GM12878 (cell line): ENCODE results near the gene FZR1. TPM values are rescaled to one million over a fixed set of nuclear protein-coding genes. Genes with fewer than 3 reads are reported as not detected.

Experiments
- ASH2L ChIP-seq: fragments of 300-600, 200-600 bp; sonication (generic); IDR thresholded peaks from 2 replicates; pipeline ENCODE4 v1.6.1; 2017; ENCODE audit warnings: low read depth, mild to moderate bottlenecking, borderline replicate concordance
- ETV6 ChIP-seq, 2 experiments: fragments of 450-650 bp in 1 of 2; IDR thresholded peaks in 1 of 2; conservative IDR thresholded peaks in 1 of 2; 2 replicates each; pipeline ENCODE4 v1.6.1; 2014; ENCODE audit warnings: antibody characterized with exemption in 1 of 2, borderline replicate concordance in 1 of 2, low read depth in 1 of 2, mild to moderate bottlenecking in 1 of 2, moderate library complexity in 1 of 2
- HDAC6 ChIP-seq: fragments of 200-600 bp; sonication (generic); IDR thresholded peaks from one replicate; pipeline ENCODE4 v1.8.0; 2017; ENCODE audit warnings: antibody characterized with exemption; ENCODE audit not compliant: unreplicated experiment
- JUND ChIP-seq: IDR thresholded peaks from 2 replicates; pipeline ENCODE4 v1.6.1; 2012; ENCODE audit warnings: low read depth, mild to moderate bottlenecking, low read length, improper control_type of control experiment, moderate library complexity
- KAT2A ChIP-seq: conservative IDR thresholded peaks from 2 replicates; pipeline ENCODE4 v1.6.1; 2011; ENCODE audit warnings: low read depth, low read length; ENCODE audit not compliant: control insufficient read depth
- MAX ChIP-seq: IDR thresholded peaks from 2 replicates; pipeline ENCODE4 v1.6.1; 2012; ENCODE audit warnings: low read depth, low read length, improper control_type of control experiment
- MEF2A ChIP-seq: IDR thresholded peaks from 2 replicates; pipeline ENCODE4 v1.6.1; 2011; ENCODE audit warnings: low read depth, mild to moderate bottlenecking, low read length, moderate library complexity; ENCODE audit not compliant: insufficient read depth
- MEF2B ChIP-seq: fragments of 450-650 bp; IDR thresholded peaks from 2 replicates; pipeline ENCODE4 v1.6.1; 2018; ENCODE audit warnings: mild to moderate bottlenecking, moderate library complexity; ENCODE audit not compliant: partially characterized antibody, poor library complexity, severe bottlenecking
- NFYB ChIP-seq: IDR thresholded peaks from 2 replicates; pipeline ENCODE4 v1.6.1; 2011; ENCODE audit warnings: low read depth, mild to moderate bottlenecking, low read length, improper control_type of control experiment, moderate library complexity; ENCODE audit not compliant: insufficient read depth
- PBX3 ChIP-seq: IDR thresholded peaks from 2 replicates; pipeline ENCODE4 v1.6.1; 2011; ENCODE audit warnings: mild to moderate bottlenecking, low read depth, low read length, moderate library complexity; ENCODE audit not compliant: insufficient replicate concordance
- RAD51 ChIP-seq: fragments of 450-650 bp; IDR thresholded peaks from 2 replicates; pipeline ENCODE4 v1.6.1; 2016; ENCODE audit warnings: moderate library complexity, mild to moderate bottlenecking, inconsistent platforms
- RB1 ChIP-seq: fragments of 450-650 bp; formaldehyde crosslinking; IDR thresholded peaks from 2 replicates; pipeline ENCODE4 v1.6.1; 2017; ENCODE audit warnings: mild to moderate bottlenecking, borderline replicate concordance
- RBBP5 ChIP-seq: fragments of 200-600 bp; sonication (generic); conservative IDR thresholded peaks from 2 replicates; pipeline ENCODE4 v1.6.1; 2016
- RELA ChIP-seq: fragments of 450-650 bp; IDR thresholded peaks from 2 replicates; pipeline ENCODE4 v1.8.0; 2014; ENCODE audit warnings: borderline replicate concordance; ENCODE audit not compliant: partially characterized antibody
- SIX5 ChIP-seq: IDR thresholded peaks from 2 replicates; pipeline ENCODE4 v1.6.1; 2011; ENCODE audit warnings: mild to moderate bottlenecking, low read depth, low read length, moderate library complexity; ENCODE audit not compliant: severe bottlenecking
- SMARCA5 ChIP-seq: fragments of 450-650 bp; IDR thresholded peaks from 2 replicates; pipeline ENCODE4 v1.6.1; 2017; ENCODE audit warnings: mild to moderate bottlenecking
- ZBED1 ChIP-seq: IDR thresholded peaks from 2 replicates; pipeline ENCODE4 v1.6.1; 2016; ENCODE audit warnings: borderline replicate concordance
- ZBTB4 ChIP-seq: fragments of 450-650 bp; formaldehyde crosslinking; IDR thresholded peaks from 2 replicates; pipeline ENCODE4 v1.4.0; 2022; ENCODE audit warnings: mild to moderate bottlenecking, moderate library complexity
- ZBTB40 ChIP-seq: fragments of 450-650 bp; IDR thresholded peaks from 2 replicates; pipeline ENCODE4 v1.6.1; 2016; ENCODE audit warnings: mild to moderate bottlenecking, moderate library complexity, borderline replicate concordance
- ZNF274 ChIP-seq: IDR thresholded peaks from one replicate; pipeline ENCODE4 v1.8.0; 2011; ENCODE audit not compliant: insufficient read length, insufficient read depth
- ZZZ3 ChIP-seq: IDR thresholded peaks from 2 replicates; pipeline ENCODE4 v1.6.1; 2011; ENCODE audit warnings: low read depth; ENCODE audit not compliant: control insufficient read depth, insufficient read length
- polyA plus RNA-seq, 11 experiments: library from polyadenylated mRNA; depleted of rRNA in 4 of 11; unstranded in 6 of 11; stranded (reverse) in 5 of 11; fragments of >200 nt; fragmentation: Nextera tagmentation in 4 of 11; fragmentation: Illumina TruSeq in 1 of 11; extraction: Ambion mirVana in 4 of 11; extraction: Trizol in 1 of 11; gene quantifications; 1 replicate in 1 of 11; 2 replicates in 10 of 11; pipeline versions ENCODE4 v1.2.1 to v1.2.3, GENCODE V29; 2011 to 2016; ENCODE audit warnings: inconsistent platforms in 2 of 11, missing spikeins in 2 of 11, low read depth in 1 of 11
- total RNA-seq, 4 experiments: library from RNA; depleted of rRNA in 3 of 4; stranded (reverse); fragments of >200 nt in 3 of 4; fragmentation: Illumina TruSeq in 1 of 4; extraction: Trizol in 1 of 4; gene quantifications; 2 replicates each; pipeline versions ENCODE4 v1.2.1 to v1.2.3, GENCODE V29; 2013 to 2021

Gene FZR1
- total and polyA plus RNA-seq, 10 of the 15 experiments (the other 5 are each of a cell fraction or from before 2014, with no cell fraction given): 0.11 to 44.2 (median 29.3) TPM

- peak; percentile 68 for TF ChIP-seq JUND
- TF ChIP-seq MEF2B: peak; percentile 73
- no peak for TF ChIP-seq MEF2A
- peak; percentile 55 for TF ChIP-seq MAX
- TF ChIP-seq SIX5: no peak
- no peak for TF ChIP-seq KAT2A
- TF ChIP-seq NFYB: no peak
- no peak for TF ChIP-seq ZBED1
- no peak for TF ChIP-seq RB1
- no peak for TF ChIP-seq RELA
- TF ChIP-seq ETV6 (conservative IDR thresholded peaks at IDR 0.05 in 1 of 2, IDR thresholded peaks at IDR 0.05 in 1 of 2; ENCODE audit: borderline replicate concordance in 1 of 2, low read depth in 1 of 2): no peak
- no peak for TF ChIP-seq RBBP5
- no peak for TF ChIP-seq HDAC6
- 0 out of 2 replicates have a peak, but pooled peaks have one; percentile 54 for TF ChIP-seq SMARCA5
- TF ChIP-seq ASH2L: no peak
- TF ChIP-seq ZZZ3: no peak
- no peak for TF ChIP-seq PBX3
- peak; percentile 88 for TF ChIP-seq ZBTB40
- no peak for TF ChIP-seq RAD51
- TF ChIP-seq ZBTB4 (CRISPR knock-in tag): no peak
- TF ChIP-seq ZNF274: no peak
Observed at GRCh38 chr19:3505598-3506383, at the start of gene FZR1 (continued).
